T-cell (primary cell): ENCODE results near the gene AADAT. TPM values are rescaled to one million over a fixed set of nuclear protein-coding genes. Genes with fewer than 3 reads are reported as not detected.
"Not testable (repeated sequence)": the region's sequence is repeated elsewhere in the genome, so short reads cannot be mapped to it uniquely, and the experiment has no call there.

ENCODE experiments used
- ATAC-seq, 4 experiments: fragments of 200-7000 bp in 3 of 4; fragments of 150-1000 bp in 1 of 4; cut with Tn5 transposase; replicated peaks in 1 of 4; 1 replicate in 3 of 4; 2 replicates in 1 of 4; pipeline ENCODE4 v1.10.0; 2021; ENCODE audit warnings: moderate library complexity in 3 of 4, mild to moderate bottlenecking in 2 of 4, moderate number of reproducible peaks in 1 of 4
- CTCF ChIA-PET, 2 donors: fragments of 300-600 bp; sonication (Branson Sonifier 250); formaldehyde crosslinking; loops; one replicate each; lab custom pipeline; 2022; ENCODE audit warnings: antibody characterized with exemption in 2 of 2; lab: Charles Lee
- POLR2A ChIA-PET, 2 donors: fragments of 300-600 bp; sonication (Branson Sonifier 250); formaldehyde crosslinking; loops; one replicate each; lab custom pipeline; 2022; ENCODE audit warnings: antibody characterized with exemption in 2 of 2; lab: Charles Lee
- DNase-seq, 35 experiments: peaks; one replicate each; pipeline versions ENCODE4 v3.0.0 to v3.0.0-alpha.2; 2013 to 2023
- H3K27ac ChIP-seq: one replicate; pipeline ENCODE4 v1.5.1; 2013; ENCODE audit warnings: low read length
- H3K27me3 ChIP-seq, 2 experiments: replicated peaks in 1 of 2; 1 replicate in 1 of 2; 2 replicates in 1 of 2; pipeline versions ENCODE4 v1.6.1 to v1.7.0; 2013; ENCODE audit warnings: low read length in 1 of 2, mixed read lengths in 1 of 2; ENCODE audit not compliant: control insufficient read depth in 2 of 2, insufficient read depth in 2 of 2; ENCODE audit errors: extremely low read depth in 1 of 2
- H3K36me3 ChIP-seq, 2 donors: 1 replicate in 1 of 2; 2 replicates in 1 of 2; pipeline versions ENCODE4 v1.6.1 to v1.7.0; 2013; ENCODE audit warnings: low read length in 1 of 2; ENCODE audit not compliant: control insufficient read depth in 2 of 2, insufficient read depth in 1 of 2; ENCODE audit errors: extremely low read depth in 1 of 2
- H3K4me1 ChIP-seq, 2 experiments: 1 replicate in 1 of 2; 2 replicates in 1 of 2; pipeline versions ENCODE4 v1.6.1 to v1.7.0; 2013; ENCODE audit warnings: low read length in 2 of 2, mixed read lengths in 1 of 2; ENCODE audit not compliant: insufficient read depth in 2 of 2, control insufficient read depth in 1 of 2; ENCODE audit errors: extremely low read depth in 1 of 2
- H3K4me3 ChIP-seq, 2 donors: 1 replicate in 1 of 2; 2 replicates in 1 of 2; pipeline versions ENCODE4 v1.5.1 to v1.7.0; 2013; ENCODE audit warnings: mild to moderate bottlenecking in 2 of 2, low read length in 1 of 2, moderate library complexity in 1 of 2; ENCODE audit not compliant: control insufficient read depth in 1 of 2; ENCODE audit errors: extremely low read depth in 1 of 2
- H3K9me3 ChIP-seq: 2 replicates; pipeline ENCODE4 v1.7.0; 2013
- H3K27ac Mint-ChIP-seq, 2 donors: one replicate each; pipeline ENCODE4 v1.8.0; 2020 to 2021; ENCODE audit warnings: mild to moderate bottlenecking in 2 of 2, mixed read lengths in 2 of 2
- H3K27me3 Mint-ChIP-seq, 2 donors: one replicate each; pipeline ENCODE4 v1.8.0; 2021 to 2022; ENCODE audit warnings: mixed read lengths in 2 of 2
- H3K36me3 Mint-ChIP-seq: one replicate; pipeline ENCODE4 v1.8.0; 2021; ENCODE audit warnings: mixed read lengths
- H3K4me1 Mint-ChIP-seq, 3 donors: one replicate each; pipeline ENCODE4 v1.8.0; 2020 to 2022; ENCODE audit warnings: mixed read lengths in 3 of 3, mild to moderate bottlenecking in 1 of 3
- H3K4me3 Mint-ChIP-seq, 3 donors: one replicate each; pipeline ENCODE4 v1.8.0; 2020 to 2022; ENCODE audit warnings: mild to moderate bottlenecking in 3 of 3, mixed read lengths in 3 of 3, moderate library complexity in 3 of 3
- H3K9me3 Mint-ChIP-seq, 3 donors: one replicate each; pipeline ENCODE4 v1.8.0; 2020 to 2022; ENCODE audit warnings: mixed read lengths in 3 of 3
- WGBS: methylation state at CpG from one replicate; pipeline ENCODE4 v1.1.5; 2013; ENCODE audit warnings: missing lambda C conversion rate; ENCODE audit not compliant: insufficient coverage; 5-methylcytosine and 5-hydroxymethylcytosine counted together
- total RNA-seq, 35 experiments: library from RNA in 6 of 35; stranded (reverse) in 6 of 35; fragments of 120-200 nt in 1 of 35; gene quantifications; one replicate each; pipeline versions ENCODE4 v1.2.1 to v1.2.4 and lab custom pipeline; 2013 to 2026

Gene AADAT
- total RNA-seq, 5 donors from 2014 or later (not counting 1 experiment from before 2014, with no cell fraction given): not detected

DNA sequence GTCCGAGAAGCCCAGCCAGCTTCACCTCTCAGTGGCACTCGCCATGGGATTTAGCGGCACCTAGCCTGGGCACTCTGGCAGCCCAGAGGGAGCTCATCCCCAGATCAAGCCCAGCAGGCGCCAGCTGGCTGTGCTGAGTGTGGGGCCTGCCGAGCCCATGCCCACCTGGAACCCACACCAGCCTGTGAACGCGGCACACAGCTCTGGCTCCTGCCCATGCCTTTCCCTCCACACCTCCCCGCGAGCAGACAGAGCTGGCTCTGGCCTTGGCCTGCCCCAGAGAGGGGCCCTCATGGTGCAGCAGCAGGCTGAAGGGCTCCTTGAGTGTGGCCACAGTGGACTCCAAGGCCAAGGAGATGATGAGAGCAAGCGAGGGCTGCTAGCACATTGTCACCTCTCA lies 38.0 kb upstream of the AADAT start:
- ATAC-seq (no peak), DNase-seq (no peak)
- 87% methylated on average over 8 of the region's 10 CpGs for WGBS
- peaks cover 0 to 3% (median 2%) of the 10 kb centered on the region in 3 donors for H3K9me3 Mint-ChIP-seq
- H3K4me1 ChIP-seq: no peaks in the 10 kb centered on the region
- CTCF ChIA-PET: no interaction called here
- H3K4me3 ChIP-seq: no peak overlapping the region
- no peaks in the 10 kb centered on the region for H3K4me1 Mint-ChIP-seq
- POLR2A ChIA-PET: no interaction called here
- no peak overlapping the region for H3K4me3 Mint-ChIP-seq
- H3K27me3 ChIP-seq: peaks cover 0 to 3% of the 10 kb centered on the region in 2 experiments
- H3K9me3 ChIP-seq: no peaks in the 10 kb centered on the region
- H3K36me3 Mint-ChIP-seq: no peaks in the 10 kb centered on the region
- no peaks in the 10 kb centered on the region for H3K36me3 ChIP-seq
- peaks cover 0 to 7% of the 10 kb centered on the region in 2 donors for H3K27me3 Mint-ChIP-seq
- H3K27ac Mint-ChIP-seq: no peak overlapping the region
- H3K27ac ChIP-seq: no peak overlapping the region

GRCh38 chr4:170124406-170124805 lies 34.6 kb upstream of the AADAT start:
- H3K9me3 Mint-ChIP-seq: no peaks in the 10 kb centered on the region
- Histone ChIP-seq H3K27ac (no peak overlapping the region), H3K27me3 (peaks cover 0 to 3% of the 10 kb centered on the region in 2 experiments), H3K4me1 (no peaks in the 10 kb centered on the region), H3K9me3 (no peaks in the 10 kb centered on the region), H3K36me3 (no peaks in the 10 kb centered on the region), H3K4me3 (no peak overlapping the region)
- no peak for DNase-seq
- no peaks in the 10 kb centered on the region for H3K4me1 Mint-ChIP-seq
- ChIA-PET CTCF (no interaction called here), POLR2A (no interaction called here)
- no peak for ATAC-seq
- peaks cover 0 to 7% of the 10 kb centered on the region in 2 donors for H3K27me3 Mint-ChIP-seq
- H3K36me3 Mint-ChIP-seq: no peaks in the 10 kb centered on the region
- H3K4me3 Mint-ChIP-seq: no peak overlapping the region
- H3K27ac Mint-ChIP-seq: no peak overlapping the region

GRCh38 chr4:170122252-170122651 lies 32.5 kb upstream of the AADAT start:
- Mint-ChIP-seq H3K4me3 (no peak overlapping the region), H3K4me1 (no peaks in the 10 kb centered on the region), H3K36me3 (no peaks in the 10 kb centered on the region), H3K27ac (no peak overlapping the region), H3K27me3 (peaks cover 13 to 14% of the 10 kb centered on the region in 2 donors), H3K9me3 (no peaks in the 10 kb centered on the region)
- no peaks in the 10 kb centered on the region for H3K4me1 ChIP-seq
- ATAC-seq: no peak
- H3K9me3 ChIP-seq: no peaks in the 10 kb centered on the region
- ChIA-PET POLR2A (no interaction called here), CTCF (no interaction called here)
- H3K27ac ChIP-seq: no peak overlapping the region
- no peak for DNase-seq
- no peaks in the 10 kb centered on the region for H3K36me3 ChIP-seq
- H3K27me3 ChIP-seq: no peaks in the 10 kb centered on the region
- no peak overlapping the region for H3K4me3 ChIP-seq

GRCh38 chr4:170114636-170115035 lies 24.9 kb upstream of the AADAT start:
- Histone ChIP-seq H3K4me1 (no peaks in the 10 kb centered on the region), H3K27me3 (no peaks in the 10 kb centered on the region), H3K36me3 (no peaks in the 10 kb centered on the region), H3K27ac (no peak overlapping the region), H3K4me3 (no peak overlapping the region), H3K9me3 (no peaks in the 10 kb centered on the region)
- ChIA-PET CTCF (interaction anchor here in 1 of 2 donors (0.7 kb wide), 1 partner anchor 9 kb away, joined by 3 read pairs; no protein-coding TSS in a partner anchor), POLR2A (no interaction called here)
- no peak overlapping the region for H3K27ac Mint-ChIP-seq
- H3K36me3 Mint-ChIP-seq: no peaks in the 10 kb centered on the region
- WGBS: 100% methylated on average over 1 of the region's 4 CpGs
- H3K27me3 Mint-ChIP-seq: peaks cover 17 to 22% of the 10 kb centered on the region in 2 donors
- no peak for DNase-seq
- no peaks in the 10 kb centered on the region for H3K4me1 Mint-ChIP-seq
- no peak for ATAC-seq
- H3K9me3 Mint-ChIP-seq: no peaks in the 10 kb centered on the region
- H3K4me3 Mint-ChIP-seq: no peak overlapping the region

DNA sequence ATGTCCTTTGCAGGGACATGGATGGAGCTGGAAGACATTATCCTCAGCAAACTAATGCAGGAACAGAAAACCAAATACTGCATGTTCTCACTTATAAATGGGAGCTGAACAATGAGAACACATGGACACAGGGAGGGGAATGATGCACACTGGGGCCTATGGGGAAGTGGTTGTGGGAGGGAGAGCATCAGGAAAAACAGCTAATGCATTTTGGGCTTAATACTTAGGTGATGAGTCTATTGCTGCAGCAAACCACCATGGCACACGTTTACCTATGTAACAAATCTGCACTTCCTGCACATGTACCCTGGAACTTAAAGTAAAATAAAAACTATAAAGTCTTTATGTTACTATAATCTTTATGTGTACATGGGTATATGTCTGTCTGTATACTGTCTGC lies 24.4 kb upstream of the AADAT start:
- H3K4me3 Mint-ChIP-seq, H3K36me3 ChIP-seq, DNase-seq, H3K9me3 ChIP-seq, H3K36me3 Mint-ChIP-seq, ATAC-seq, H3K4me1 ChIP-seq, H3K4me3 ChIP-seq, POLR2A ChIA-PET, H3K4me1 Mint-ChIP-seq, H3K9me3 Mint-ChIP-seq, H3K27ac ChIP-seq, H3K27me3 ChIP-seq, H3K27ac Mint-ChIP-seq: not testable (repeated sequence)
- WGBS: no CpG with 5 or more reads among the region's 1 CpG
- peaks cover 20% of the 10 kb centered on the region in 2 donors for H3K27me3 Mint-ChIP-seq
- CTCF ChIA-PET: interaction anchor here in 1 of 2 donors (0.7 kb wide), 1 partner anchor 9 kb away, joined by 3 read pairs; no protein-coding TSS in a partner anchor

GRCh38 chr4:170111546-170111945 lies 21.8 kb upstream of the AADAT start:
- no peak overlapping the region for H3K4me3 ChIP-seq
- no peaks in the 10 kb centered on the region for H3K36me3 ChIP-seq
- no peaks in the 10 kb centered on the region for H3K27me3 ChIP-seq
- H3K9me3 ChIP-seq: no peaks in the 10 kb centered on the region
- DNase-seq: no peak
- no peaks in the 10 kb centered on the region for H3K4me1 ChIP-seq
- Mint-ChIP-seq H3K4me1 (no peaks in the 10 kb centered on the region), H3K4me3 (no peak overlapping the region), H3K27me3 (peaks cover 3 to 5% of the 10 kb centered on the region in 2 donors), H3K9me3 (no peaks in the 10 kb centered on the region), H3K36me3 (no peaks in the 10 kb centered on the region), H3K27ac (no peak overlapping the region)
- ChIA-PET POLR2A (no interaction called here), CTCF (no interaction called here)
- 95% methylated on average over 3 of the region's 3 CpGs for WGBS
- H3K27ac ChIP-seq: no peak overlapping the region
- no peak for ATAC-seq

- no peak for DNase-seq
- H3K4me3 ChIP-seq: no peak overlapping the region
- H3K9me3 Mint-ChIP-seq: no peaks in the 10 kb centered on the region
- H3K4me3 Mint-ChIP-seq: no peak overlapping the region
- no peak overlapping the region for H3K27ac ChIP-seq
- no peaks in the 10 kb centered on the region for H3K36me3 Mint-ChIP-seq
- CTCF ChIA-PET: no interaction called here
- WGBS: no CpG with 5 or more reads among the region's 2 CpGs
- POLR2A ChIA-PET: no interaction called here
- H3K4me1 ChIP-seq: no peaks in the 10 kb centered on the region
- H3K27me3 Mint-ChIP-seq: peaks cover 0 to 5% of the 10 kb centered on the region in 2 donors
- no peaks in the 10 kb centered on the region for H3K27me3 ChIP-seq
- H3K36me3 ChIP-seq: no peaks in the 10 kb centered on the region
- ATAC-seq: no peak
- no peak overlapping the region for H3K27ac Mint-ChIP-seq
- H3K9me3 ChIP-seq: no peaks in the 10 kb centered on the region
- no peaks in the 10 kb centered on the region for H3K4me1 Mint-ChIP-seq
These were observed 21.3 kb upstream of the AADAT start for GRCh38 chr4:170111085-170111484.
